ENCODE data around the gene ABCC8.

DNA sequence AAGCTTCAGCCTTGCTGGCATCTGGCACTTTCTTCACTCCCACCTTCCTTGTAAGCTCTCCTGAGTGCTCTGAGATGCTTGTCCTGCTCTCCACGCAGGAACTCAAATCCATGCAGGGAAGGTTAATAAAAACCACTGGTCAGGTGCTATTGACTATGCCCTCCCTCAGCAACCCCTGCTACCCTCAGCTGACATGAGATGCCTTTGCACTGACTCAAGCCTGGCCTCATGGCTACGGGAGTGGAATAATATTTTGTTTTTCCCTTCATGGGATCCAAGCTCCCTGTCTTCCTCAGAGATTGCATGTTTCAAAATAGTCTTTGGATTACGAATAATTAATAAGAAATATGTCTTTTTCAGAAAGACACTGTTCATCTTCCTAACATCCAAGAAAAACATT lies 31.7 kb upstream of the ABCC8 start:
- TF ChIP-seq TAF1 (IDR thresholded peaks at IDR 0.05; ENCODE audit: borderline replicate concordance, low read depth, low read length): no peak
- TF ChIP-seq POLR2A (IDR thresholded peaks at IDR 0.05; ENCODE audit: low read depth, low read length): no peak
- no peak for TF ChIP-seq POLR2AphosphoS5 (IDR thresholded peaks at IDR 0.05; ENCODE audit: low read depth, low read length)

All from GM12892 (cell line).